NT2/D1 (cell line): ENCODE data around the gene CPNE5.

Source experiments
- DNase-seq: peaks from one replicate; pipeline ENCODE4 v3.0.0-alpha.2; 2011; ENCODE audit warnings: low read depth, low spot score
- H3K27me3 ChIP-seq: 2 replicates; pipeline ENCODE4 v1.6.0; 2011; ENCODE audit warnings: mild to moderate bottlenecking; ENCODE audit not compliant: insufficient read length, insufficient read depth
- H3K36me3 ChIP-seq: 2 replicates; pipeline ENCODE4 v1.6.1; 2011; ENCODE audit warnings: mild to moderate bottlenecking, low read length, mixed read lengths; ENCODE audit not compliant: insufficient read depth, insufficient read length
- H3K4me1 ChIP-seq: 2 replicates; pipeline ENCODE4 v1.5.1; 2011; ENCODE audit not compliant: insufficient read depth, insufficient read length
- H3K4me3 ChIP-seq: 2 replicates; pipeline ENCODE4 v1.5.1; 2011; ENCODE audit warnings: low read depth; ENCODE audit not compliant: insufficient read length
- H3K9ac ChIP-seq: 2 replicates; pipeline ENCODE4 v1.6.0; 2011; ENCODE audit warnings: low read depth; ENCODE audit not compliant: insufficient read length
- H3K9me3 ChIP-seq: 2 replicates; pipeline ENCODE4 v1.5.1; 2011; ENCODE audit warnings: mild to moderate bottlenecking, low read length; ENCODE audit not compliant: insufficient read depth
- SUZ12 ChIP-seq: IDR thresholded peaks from 2 replicates; pipeline ENCODE4 v1.6.1; 2011; ENCODE audit not compliant: insufficient read length, insufficient read depth; ENCODE audit errors: extremely low read depth
- YY1 ChIP-seq: IDR thresholded peaks from 2 replicates; pipeline ENCODE4 v1.6.1; 2011; ENCODE audit not compliant: insufficient read length, insufficient read depth
- ZNF274 ChIP-seq: IDR thresholded peaks from 2 replicates; pipeline ENCODE4 v1.6.1; 2011; ENCODE audit warnings: mild to moderate bottlenecking, low read depth, low read length

Gene CPNE5

DNA sequence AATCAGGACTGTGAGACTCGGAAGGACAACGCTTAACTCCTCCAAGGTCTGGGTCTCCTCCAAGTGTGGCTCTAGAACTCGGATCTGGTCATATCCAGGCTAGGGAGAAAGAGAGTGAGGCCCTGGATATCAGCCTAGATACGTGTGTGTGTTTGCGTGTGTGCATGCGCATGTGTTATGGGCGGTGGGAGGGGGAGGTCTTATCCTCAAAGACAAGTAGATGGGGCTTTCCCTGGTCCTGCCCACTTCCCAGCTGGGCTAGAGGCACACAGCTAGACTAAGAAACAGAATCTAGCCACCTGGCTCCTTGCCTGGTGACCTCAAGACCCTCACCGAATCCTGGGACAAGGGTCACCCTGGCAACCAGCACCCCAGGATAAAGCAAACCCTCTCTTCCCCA lies 13.2 kb downstream of the CPNE5 start:
- H3K36me3 ChIP-seq, result no peaks in the 10 kb centered on the region
- peaks cover 25% of the 10 kb centered on the region for H3K4me1 ChIP-seq
- H3K9me3 ChIP-seq, result no peaks in the 10 kb centered on the region
- H3K27me3 ChIP-seq, result no peaks in the 10 kb centered on the region
- no peak overlapping the region for H3K4me3 ChIP-seq
- DNase-seq, result no peak
- TF ChIP-seq SUZ12 (no peak), YY1 (no peak), ZNF274 (no peak)
- H3K9ac ChIP-seq, result no peak overlapping the region

DNA sequence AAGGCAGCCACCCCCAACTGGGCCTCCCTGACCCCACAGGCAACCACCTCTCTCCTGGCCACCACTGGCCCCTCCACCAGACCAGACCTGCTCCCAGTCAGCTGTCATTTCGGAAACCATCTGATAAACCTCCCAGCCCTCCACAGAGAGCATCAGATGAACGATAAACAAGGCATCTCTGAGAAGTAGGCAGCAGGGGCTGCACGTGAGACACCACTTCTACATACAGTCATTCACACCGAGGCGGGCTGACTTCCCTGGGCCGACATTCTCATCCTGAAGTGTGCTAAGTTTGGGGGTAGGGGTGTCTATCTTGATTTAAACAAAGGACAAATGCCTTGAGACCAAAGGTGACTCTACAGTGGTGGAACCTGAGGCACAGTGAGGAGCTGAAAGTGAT lies 13.8 kb downstream of the CPNE5 start:
- no peaks in the 10 kb centered on the region for H3K27me3 ChIP-seq
- H3K36me3 ChIP-seq, result no peaks in the 10 kb centered on the region
- peaks cover 25% of the 10 kb centered on the region for H3K4me1 ChIP-seq
- TF ChIP-seq SUZ12 (no peak), ZNF274 (no peak), YY1 (no peak)
- no peaks in the 10 kb centered on the region for H3K9me3 ChIP-seq
- H3K9ac ChIP-seq, result no peak overlapping the region
- H3K4me3 ChIP-seq, result no peak overlapping the region
- DNase-seq, result no peak

DNA sequence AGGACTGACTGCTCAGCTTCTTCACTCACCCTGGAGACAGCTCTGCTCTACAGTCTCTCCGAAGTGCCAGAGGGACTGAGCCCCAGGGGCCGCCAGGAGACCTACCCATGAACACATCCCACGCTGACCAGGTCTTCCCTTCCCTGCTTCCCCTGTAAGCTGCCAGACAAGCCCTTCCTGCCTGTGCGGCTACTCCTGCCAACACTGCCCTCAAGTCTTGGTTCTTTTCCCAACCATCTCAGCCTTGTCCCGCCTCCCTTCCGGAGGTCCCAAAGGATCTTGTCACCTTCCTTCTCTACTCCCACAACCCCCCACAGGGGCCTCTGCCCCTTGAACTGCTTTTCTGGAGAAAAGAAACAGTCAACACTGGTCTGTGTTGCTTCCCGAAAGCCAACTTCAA lies 15.0 kb downstream of the CPNE5 start:
- Histone ChIP-seq H3K36me3 (no peaks in the 10 kb centered on the region), H3K27me3 (no peaks in the 10 kb centered on the region), H3K9ac (no peak overlapping the region), H3K9me3 (no peaks in the 10 kb centered on the region), H3K4me1 (peaks cover 25% of the 10 kb centered on the region), H3K4me3 (no peak overlapping the region)
- TF ChIP-seq SUZ12 (no peak), ZNF274 (no peak), YY1 (no peak)
- DNase-seq, result no peak

DNA sequence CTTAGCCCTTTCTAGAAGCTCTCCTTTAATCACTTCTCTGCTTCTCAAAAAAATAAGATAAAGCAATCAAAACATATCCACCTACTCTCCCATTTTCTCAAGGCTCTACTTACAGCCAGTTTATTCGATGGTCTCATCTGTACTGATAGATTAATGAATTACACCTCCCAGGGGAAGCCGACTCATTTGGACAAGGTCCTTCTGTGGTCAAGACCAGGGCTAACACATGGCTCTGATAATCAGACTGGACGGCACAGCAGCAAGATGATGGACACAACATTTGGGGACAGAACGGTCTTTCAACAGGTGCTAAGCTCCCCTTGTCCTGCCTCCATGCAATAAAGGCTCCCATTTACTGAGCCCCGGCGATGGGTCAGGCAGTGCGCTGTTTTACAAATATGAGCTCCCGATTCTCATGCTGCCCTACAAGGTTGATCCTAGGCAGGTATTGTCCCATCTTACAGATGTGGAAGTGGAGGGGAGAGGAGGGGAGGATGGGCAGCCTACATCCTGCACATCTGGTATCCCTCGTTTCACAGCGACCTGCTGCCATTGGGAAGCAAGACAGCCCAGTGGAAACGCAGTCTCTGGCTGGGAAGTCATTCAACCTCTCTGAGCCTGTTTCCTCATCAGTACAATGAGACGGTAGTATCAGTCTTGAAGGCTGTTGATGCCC lies 15.7 kb downstream of the CPNE5 start:
- no peak overlapping the region for H3K9ac ChIP-seq
- no peaks in the 10 kb centered on the region for H3K27me3 ChIP-seq
- no peaks in the 10 kb centered on the region for H3K9me3 ChIP-seq
- TF ChIP-seq ZNF274 (no peak), SUZ12 (no peak), YY1 (no peak)
- peaks cover 25% of the 10 kb centered on the region for H3K4me1 ChIP-seq
- DNase-seq, result no peak
- H3K4me3 ChIP-seq, result no peak overlapping the region
- H3K36me3 ChIP-seq, result no peaks in the 10 kb centered on the region

DNA sequence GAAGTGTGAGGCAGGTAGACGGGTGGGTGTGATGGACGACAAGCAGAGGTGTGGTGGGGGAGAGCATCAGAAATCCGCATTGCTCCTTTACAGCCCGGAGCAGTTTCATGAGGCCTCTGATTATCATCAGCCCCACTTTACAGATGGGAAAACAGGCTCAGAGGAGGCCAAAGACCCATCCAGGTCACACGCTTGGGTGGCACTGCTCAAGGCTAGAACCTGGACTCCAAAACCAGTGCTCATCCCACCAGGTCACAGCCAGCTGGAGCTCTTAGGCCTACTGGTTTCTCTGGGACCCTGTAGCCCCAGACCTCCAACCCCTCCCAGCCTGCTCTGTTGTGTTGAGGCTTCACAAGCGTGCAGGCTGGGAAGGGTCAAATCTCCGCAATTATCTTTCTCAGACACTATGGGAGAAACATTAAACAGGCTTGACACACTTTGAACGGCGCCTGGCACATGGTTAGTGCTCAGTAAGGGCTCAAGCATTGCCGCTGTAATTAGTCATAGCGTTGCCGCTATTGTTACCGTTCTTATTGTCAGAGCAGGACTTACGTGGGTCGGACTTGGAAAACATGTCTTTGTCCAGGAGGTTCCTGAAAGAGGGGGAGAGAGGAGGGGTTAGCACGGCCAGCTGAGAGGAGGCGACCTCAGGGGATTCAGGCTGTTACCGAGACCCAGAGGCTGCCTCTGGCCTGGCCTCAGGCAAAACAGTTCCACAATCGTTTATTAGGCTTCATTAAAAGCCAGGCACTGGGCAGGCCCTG lies 16.6 kb downstream of the CPNE5 start:
- H3K9ac ChIP-seq, result no peak overlapping the region
- no peaks in the 10 kb centered on the region for H3K27me3 ChIP-seq
- no peaks in the 10 kb centered on the region for H3K9me3 ChIP-seq
- H3K36me3 ChIP-seq, result no peaks in the 10 kb centered on the region
- TF ChIP-seq YY1, result no peak
- no peak for TF ChIP-seq SUZ12
- TF ChIP-seq ZNF274, result no peak
- H3K4me1 ChIP-seq, result peaks cover 26% of the 10 kb centered on the region
- no peak overlapping the region for H3K4me3 ChIP-seq
- DNase-seq, result no peak

DNA sequence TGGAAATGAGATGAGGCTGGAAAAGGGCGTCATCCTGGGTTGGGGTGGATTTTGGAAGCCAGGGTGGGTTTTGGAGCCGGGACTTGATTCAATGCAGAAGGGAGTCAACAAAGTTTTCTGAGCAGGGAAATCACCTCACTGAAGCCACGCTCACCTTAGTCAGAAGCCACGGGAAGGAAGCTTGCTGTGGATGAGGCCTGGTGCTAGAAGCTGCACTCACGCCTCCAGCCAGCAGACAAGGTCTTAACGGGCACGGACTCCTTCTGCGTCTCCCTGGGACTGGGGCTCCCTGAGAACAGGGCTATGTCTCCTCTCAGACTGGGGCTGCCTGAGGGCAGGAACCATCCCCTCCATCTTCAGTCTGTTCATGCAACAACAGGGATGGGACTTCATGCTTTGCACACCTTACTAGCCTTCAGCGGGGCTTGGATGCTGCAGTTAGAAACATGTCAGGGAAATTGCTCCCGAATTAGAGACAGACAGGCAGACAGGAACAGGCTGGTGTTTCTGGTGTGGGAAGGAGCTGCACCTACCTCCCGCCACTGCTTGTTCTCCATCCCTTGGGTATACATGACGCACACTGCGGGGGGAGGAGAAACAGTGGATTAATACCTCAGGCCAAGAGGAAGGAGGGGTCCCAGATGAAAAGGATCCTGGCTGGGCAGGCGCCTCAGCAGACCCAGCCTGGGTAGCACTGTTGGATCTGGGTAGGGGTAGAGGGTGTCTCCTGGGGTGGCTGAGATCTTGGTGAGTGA lies 17.5 kb downstream of the CPNE5 start:
- Histone ChIP-seq H3K27me3 (no peaks in the 10 kb centered on the region), H3K4me1 (peaks cover 24% of the 10 kb centered on the region), H3K4me3 (no peak overlapping the region), H3K36me3 (no peaks in the 10 kb centered on the region), H3K9ac (peak overlapping the region; percentile 36), H3K9me3 (no peaks in the 10 kb centered on the region)
- no peak for DNase-seq
- TF ChIP-seq ZNF274 (no peak), YY1 (no peak), SUZ12 (no peak)
